RPMI8226 (cell line): Measurements from ENCODE around the gene CCDC148.

Experiments
- DNase-seq: peaks from one replicate; pipeline ENCODE4 v3.0.0-alpha.2; 2015

The CCDC148 gene

DNA sequence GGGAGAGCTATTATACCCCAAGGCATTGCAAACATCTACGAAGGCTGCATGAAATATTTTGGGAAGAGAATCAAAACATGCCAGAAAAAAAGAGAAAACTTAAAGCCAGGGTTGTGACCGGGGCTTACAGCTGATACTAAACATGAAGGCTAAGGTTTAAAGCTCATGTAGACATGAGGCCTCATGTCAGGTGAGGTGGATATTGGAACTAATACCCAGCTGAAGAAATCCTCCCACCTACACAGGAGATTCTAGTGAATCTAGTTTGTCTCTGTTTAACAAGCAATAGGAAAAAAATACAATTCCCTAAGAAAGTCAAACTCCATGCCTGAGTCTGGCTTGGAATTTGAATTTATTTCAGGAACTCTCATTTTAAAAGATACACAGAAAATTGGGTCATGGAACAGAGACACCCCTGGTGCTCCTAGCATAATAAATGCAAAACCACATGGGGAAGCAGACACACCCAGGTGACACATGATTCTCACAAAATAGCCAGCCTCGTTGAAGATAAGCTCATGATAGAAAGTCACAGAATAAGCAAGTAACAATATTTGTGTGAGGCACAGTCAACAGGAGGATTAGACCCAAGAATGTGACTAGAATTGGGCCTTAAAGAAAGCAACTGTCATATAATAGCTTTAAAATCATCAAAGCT lies 312.7 kb downstream of the CCDC148 start:
- DNase-seq, result no peak

DNA sequence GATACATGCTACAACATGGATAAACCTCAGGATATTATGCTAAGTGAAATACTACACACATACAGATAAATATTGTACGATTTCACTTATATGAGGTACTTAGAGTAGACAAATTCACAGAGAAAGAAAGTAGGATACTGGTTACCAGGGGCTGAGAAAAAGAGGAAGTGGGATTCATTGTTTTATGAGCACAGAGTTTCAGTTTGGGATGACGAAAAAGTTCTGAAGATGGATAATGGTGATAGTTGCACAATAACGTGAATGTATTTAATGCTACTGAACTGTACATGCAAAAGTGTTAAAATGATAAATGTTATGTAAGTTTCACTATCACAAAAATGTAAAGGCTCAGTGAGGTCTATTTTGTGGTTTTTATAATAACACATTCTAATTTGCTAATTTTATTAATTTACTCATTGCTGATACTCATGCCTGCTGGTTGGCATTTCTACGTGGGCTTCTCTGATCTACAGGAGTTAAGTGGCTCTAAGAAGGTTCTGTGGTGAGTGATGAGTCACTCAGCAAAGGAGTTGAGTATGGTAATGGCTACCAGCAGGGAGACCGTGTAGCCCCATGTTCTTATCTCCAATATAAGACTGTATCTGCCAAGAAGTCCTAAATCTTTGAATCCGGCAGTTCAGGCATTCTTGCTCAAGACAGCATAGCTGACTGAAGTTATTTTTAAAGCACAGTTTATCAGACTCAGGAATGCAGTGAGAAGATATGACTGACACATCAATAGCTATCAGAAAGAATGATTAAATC lies 313.8 kb downstream of the CCDC148 start:
- peak; percentile 49 for DNase-seq

DNA sequence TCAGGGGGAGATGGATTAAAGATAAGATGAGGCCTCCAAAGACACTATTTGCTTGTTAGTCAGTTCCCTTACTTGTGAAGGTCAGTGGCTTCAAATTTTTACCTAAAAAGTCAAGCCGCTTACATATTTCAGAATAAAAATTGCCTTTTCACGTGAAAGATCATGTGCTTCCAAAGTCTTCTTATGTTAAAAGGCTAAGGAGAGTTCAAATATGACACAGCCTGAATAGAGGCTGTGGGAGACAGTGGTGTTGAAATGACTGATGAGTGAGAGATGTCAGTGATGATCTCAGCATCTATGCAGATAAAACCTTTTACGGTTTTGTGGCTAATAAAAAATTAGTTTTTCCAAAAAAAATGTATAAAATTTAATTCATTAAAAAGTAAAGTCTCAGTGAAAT lies 314.4 kb downstream of the CCDC148 start:
- DNase-seq, result no peak

DNA sequence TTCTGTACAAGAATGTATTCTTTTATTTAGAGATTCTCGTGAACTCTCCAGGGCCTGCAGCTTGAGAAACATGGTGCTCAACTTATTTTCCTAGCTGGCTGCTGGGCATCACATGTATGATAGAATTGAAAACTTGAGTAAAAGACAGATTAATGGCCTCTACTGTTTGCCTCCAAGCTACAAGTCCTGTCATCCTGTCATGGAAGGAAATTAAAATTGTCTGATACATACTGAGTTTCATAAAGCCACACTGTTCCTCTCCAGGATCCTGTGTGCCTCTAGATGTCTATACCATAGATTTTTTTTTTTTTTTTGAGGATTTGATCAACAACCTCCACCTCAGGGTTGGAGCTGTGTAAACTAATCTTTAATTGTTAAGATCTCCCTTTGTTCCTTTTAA lies 316.4 kb downstream of the CCDC148 start:
- DNase-seq, result no peak

DNA sequence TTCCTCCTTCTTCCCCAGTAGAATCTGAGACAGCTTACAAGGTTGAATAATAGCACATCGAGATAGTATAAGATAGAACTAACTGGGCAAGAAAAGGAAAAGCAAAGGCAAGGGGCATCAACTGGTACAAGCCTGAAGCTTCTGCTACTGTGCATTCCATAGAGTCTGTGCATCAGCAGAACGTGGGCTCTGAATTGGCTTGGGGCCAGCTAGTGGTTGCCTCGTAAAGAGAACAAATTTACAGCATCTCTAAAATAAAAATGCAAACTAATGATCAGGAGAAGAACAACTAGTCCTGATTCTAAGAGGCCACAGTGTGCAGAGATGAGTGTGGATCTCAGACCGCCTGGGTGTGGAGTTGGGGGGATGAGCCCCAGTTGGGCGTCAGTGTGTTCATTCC lies 318.3 kb downstream of the CCDC148 start:
- DNase-seq, result peak; percentile 52

DNA sequence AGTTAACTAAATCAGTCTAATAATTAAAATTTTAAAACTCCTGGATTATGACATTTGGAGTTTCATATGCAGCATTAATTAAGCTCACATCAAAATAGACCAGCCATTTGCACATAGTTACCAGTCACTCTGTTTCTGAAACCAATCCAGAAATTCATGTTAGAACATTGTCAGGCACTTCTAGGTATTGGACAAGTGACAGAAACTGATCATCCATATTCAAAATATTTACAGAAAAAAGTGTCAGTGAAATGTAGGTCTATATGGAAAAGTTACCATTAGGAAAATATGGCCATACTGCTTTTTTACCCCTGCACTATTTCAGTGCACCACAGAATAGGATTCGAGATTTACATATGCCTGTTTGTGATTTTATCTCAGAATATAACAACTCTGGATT lies 321.5 kb downstream of the CCDC148 start:
- DNase-seq, result no peak

DNA sequence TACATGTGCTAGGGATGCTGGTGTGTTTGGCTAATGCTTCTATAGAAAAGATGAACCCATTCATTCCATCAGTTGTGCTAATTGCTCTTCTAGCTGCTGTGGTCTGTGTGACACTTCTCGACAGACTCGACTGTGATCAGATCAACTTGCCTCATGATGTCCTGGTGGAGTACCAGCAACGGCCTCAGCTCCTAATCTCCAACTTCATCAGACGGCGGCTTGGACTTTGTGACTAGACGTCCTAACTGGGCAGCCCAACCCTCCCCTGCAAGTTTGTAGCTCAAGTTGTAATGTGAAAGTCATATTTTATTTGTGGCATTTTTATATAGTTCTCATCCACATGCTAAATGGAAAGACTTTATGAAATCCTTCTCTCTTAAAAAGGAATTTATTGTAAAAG lies 321.9 kb downstream of the CCDC148 start:
- no peak for DNase-seq

DNA sequence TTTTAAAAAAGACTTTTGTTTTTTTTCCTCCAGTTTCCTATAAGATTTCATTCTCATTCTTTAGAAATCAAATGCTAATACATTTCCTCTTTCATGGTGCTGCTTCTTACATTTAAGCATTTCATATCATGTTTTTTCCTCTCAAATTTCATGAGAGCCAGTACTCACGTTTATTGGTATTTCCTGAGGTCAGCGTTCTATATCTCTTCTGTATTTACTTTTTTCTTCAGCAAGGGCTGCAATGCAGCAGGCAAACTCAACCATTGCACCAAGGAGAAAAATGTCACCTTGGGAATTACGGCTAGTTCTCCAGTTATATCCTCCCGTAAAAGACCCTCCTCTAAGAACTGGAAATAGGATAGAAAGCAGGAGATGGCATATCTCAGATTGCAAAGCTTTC lies 322.5 kb downstream of the CCDC148 start:
- no peak for DNase-seq

DNA sequence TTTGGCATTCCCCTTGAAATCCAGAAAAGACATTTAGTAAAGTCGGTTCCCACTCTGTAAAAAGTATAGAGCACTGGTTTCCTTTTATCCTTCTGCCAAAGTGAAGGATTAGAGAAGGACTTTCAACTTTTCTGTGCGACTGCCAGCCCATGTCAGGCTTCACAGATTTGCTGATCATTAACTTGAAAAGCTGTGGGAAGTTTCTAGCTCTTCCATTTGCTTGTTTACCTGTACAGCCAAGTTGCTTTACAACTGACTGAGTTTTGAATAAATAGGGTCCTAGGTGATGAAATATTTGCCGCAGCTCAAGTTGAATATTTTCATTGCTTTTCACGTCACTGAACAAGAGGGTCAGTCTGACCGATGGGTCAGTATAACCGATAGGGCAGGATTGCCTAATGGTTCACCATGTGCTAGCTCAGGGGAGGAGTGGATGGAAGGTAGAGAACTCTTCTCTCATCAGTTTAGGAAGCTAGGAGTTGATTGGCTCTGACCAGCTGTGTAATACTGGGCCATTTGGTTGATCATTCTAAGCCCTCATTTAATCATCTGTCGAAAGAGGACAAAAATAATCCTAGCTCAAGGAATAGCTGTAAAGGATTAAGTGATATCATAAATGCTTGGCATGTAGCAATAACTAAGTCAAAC lies 324.5 kb downstream of the CCDC148 start:
- no peak for DNase-seq

DNA sequence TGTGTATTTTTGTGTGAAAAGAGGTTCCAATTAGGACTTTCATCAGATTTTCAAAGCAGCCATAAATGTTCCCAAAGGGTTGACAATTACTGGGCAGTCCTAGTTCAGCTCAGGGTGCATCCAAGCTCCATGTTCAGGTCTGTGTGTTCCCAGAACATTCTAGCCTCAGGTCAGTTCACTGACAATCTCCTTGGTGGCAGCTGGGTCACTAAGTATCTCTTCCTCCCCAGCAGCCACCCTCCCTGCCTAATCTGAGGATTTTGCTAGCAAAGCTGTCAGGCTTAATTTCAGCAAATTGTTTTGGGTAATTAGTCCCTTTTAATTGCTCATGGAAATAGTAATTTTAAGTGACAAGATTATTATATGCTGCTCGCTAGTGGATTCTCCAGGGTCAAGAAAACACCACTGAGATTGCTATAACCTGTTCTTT lies 325.1 kb downstream of the CCDC148 start:
- no peak for DNase-seq

DNA sequence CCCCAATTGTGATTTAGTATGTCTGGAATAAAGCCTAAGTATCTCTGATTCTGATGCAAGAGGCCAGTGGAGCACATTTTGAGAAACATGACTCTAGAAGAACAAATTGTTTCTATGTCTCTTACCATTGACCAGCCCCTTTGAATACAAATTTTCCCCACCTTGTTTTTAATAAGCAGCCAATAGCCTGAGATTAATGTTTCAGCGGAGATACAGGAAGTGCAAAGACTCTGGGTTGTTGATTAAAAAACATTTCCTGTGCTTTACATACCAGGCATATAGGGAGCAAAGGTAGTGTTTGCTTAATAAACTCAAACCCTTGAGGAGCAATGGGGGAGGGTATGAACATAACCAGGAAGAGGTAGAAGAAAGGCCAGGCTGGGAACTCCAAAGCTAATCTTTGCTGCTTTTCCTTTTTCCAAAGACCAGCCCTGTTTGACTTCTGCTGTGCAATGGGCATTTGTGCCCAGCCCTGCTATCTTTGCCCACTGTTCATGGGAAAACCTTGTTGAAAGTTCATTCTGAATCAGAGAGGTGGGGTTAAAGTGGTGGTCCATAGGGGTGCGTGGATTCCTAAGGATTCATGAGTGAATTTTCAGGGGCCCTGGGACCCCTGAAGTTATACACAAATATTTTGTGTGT lies 325.6 kb downstream of the CCDC148 start:
- DNase-seq, result no peak

DNA sequence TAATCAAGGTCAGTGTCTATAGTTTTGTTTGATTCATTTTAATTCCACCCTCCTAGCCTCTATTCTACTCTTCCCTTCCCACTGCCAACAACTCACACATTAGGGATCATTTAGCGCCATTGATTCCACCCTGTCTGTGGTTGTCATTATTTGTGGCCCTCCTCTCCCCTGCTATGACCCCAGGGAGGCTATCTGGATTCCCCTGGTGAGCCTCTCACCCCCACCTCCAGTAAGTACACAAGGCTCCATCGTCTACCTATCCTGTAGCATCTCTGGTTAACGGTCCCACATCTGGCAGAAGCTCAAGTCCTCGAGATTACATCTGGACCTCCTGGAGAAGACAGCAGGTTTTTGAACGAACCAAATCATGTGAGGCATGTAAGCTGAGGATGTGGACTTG lies 327.5 kb downstream of the CCDC148 start:
- no peak for DNase-seq

DNA sequence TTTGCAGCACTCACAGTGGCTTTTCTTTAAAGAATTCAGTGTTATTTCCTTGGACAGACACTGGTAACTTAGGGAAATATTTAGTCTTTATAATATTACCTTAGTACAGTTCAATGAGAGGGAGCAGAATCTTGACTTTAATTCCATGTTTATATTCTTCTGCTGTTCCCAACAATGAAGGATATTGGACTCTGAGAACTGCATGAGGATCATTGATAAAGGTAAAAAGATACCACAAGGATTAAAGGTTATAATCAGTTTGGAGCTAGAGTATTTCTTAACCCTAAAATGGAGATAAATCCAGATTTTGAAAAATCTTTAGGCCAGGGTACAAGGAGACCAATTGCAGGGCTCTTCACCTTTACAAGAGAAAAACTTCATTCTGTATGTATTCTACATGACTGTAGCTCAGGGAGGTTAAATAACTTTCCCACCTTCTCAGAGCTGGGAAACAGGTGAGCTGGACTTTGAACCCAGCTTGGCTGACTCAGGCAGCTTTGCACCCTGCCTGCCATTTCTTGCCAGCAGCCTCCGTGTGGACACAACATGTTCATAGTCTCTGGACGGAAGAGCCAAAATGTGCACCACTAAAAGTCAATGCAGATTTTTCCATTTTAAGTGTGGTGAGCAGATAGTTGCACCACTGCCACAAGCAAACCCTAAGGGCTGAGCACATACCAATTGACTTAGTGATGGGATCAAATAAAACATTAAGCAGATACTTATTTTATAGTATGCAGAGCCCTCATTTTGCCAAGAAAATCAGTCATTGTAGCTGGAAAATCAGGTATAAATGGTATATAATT lies 328.2 kb downstream of the CCDC148 start:
- no peak for DNase-seq

DNA sequence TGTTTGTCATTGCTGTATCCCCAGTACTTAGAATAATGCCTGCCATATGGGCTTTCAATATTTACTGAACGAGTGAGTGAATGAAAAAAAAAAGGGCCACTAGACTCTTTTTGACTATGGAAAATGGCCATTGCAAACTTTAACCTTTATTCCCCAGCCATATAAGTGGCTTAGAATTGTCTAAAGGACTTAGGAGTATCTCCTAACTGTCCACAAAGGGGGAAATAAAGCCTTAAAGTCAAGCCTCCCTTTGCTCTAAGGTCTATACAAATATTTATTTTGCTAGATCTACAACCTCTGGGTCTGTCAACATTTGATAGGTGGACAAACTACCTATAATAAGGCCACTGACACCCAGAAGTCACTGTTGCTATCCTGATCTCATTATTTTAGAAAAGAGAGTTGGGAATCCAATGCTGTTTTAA lies 329.2 kb downstream of the CCDC148 start:
- no peak for DNase-seq

DNA sequence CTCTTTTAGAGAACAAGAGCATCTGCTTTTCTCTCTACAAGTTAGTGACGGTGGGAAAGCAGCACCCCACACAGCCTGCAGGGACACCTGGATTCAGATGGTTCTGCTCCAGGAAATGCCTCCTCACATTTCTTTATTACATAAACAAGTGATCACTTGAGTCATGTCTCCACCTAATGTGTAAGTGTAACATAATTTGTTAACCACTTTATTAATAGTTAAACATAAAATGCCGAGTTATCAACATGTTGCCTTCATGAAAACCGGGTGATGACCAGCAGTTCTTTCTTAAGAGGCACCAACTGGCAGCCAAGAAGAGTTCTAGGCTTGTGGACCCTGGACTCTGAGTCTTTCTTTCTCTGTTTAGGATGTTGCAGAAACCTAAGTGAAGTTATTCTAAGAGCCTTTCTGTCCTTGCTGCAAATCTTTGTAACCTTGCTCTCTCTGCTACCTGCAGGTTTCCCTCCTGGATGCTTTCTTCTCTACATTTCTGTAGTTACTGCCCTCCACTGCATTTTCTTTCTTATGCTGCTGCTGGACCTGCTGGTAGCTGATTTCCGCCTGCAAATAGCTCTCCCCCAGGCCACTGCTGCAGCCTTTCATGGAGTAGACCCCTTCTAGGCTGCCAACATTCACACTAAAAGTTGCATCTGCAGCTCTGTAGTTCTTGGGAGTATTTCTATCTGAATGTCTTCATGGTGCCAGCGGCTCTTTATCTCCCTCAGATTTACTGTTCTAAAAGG lies 330.6 kb downstream of the CCDC148 start:
- DNase-seq, result no peak

DNA sequence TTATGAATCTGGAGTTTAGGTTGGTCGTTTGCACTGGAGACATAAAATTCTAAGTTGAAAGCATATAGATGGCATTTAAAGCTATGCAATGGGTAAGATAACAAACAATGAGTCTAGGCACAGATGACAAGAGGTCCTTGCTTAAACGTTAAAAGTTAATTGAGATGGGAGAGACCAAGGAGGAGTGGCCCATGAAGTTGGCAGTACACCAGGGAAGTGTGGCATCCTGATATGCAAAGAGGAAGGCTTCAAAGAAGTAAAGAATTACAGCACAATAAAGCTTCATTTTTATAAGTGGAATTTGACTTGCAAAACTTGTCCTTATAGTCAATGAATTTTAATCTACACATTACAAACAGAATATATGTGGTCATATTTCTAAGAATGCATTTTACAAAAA lies 331.7 kb downstream of the CCDC148 start:
- DNase-seq, result no peak
